ENCODE measurements around the gene LDB2. TPM values are rescaled to one million over a fixed set of nuclear protein-coding genes. Genes with fewer than 3 reads are reported as not detected.

LDB2 gene
- total RNA-seq, 1 donor from 2014 or later, result 3.1 TPM

DNA sequence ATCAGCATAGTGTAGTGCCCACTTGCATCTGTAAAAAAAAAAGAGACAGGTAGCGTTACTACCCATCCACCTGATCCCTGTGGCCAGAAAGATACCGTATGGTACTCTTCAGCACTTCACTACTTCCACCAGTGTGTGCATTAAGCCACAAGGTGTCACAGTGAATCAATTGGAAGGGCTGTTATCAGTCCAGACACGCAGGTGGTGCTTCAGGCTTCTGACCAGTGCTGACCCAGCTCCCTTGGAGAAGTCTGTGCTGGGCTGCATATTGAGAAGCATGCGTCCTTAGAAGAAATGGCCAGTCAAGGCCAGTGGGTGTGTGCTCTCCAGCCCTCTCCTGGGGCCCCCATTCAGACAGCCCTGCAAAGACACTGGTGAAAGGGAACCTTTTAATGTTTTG is 10.6 kb downstream of the LDB2 start:
- H3K4me3 Mint-ChIP-seq (ENCODE audit: unreplicated experiment), result no peak overlapping the region
- DNase-seq, result no peak
- H3K36me3 Mint-ChIP-seq (ENCODE audit: unreplicated experiment), result no peaks in the 10 kb centered on the region
- H3K9me3 Mint-ChIP-seq (ENCODE audit: unreplicated experiment), result no peaks in the 10 kb centered on the region
- H3K4me1 Mint-ChIP-seq (ENCODE audit: low read depth, unreplicated experiment), result peaks cover 3% of the 10 kb centered on the region
- H3K27me3 Mint-ChIP-seq (ENCODE audit: unreplicated experiment), result no peaks in the 10 kb centered on the region
- TF ChIP-seq CTCF (IDR thresholded peaks at IDR 0.05; ENCODE audit: partially characterized antibody, unreplicated experiment), result no peak
- H3K27ac Mint-ChIP-seq (ENCODE audit: unreplicated experiment), result no peak overlapping the region

- H3K36me3 Mint-ChIP-seq (ENCODE audit: unreplicated experiment), result no peaks in the 10 kb centered on the region
- H3K27ac Mint-ChIP-seq (ENCODE audit: unreplicated experiment), result no peak overlapping the region
- H3K4me3 Mint-ChIP-seq (ENCODE audit: unreplicated experiment), result no peak overlapping the region
- no peaks in the 10 kb centered on the region for H3K27me3 Mint-ChIP-seq (ENCODE audit: unreplicated experiment)
- TF ChIP-seq CTCF (IDR thresholded peaks at IDR 0.05; ENCODE audit: partially characterized antibody, unreplicated experiment), result peak; percentile 37
- H3K4me1 Mint-ChIP-seq (ENCODE audit: low read depth, unreplicated experiment), result peaks cover 2% of the 10 kb centered on the region
- H3K9me3 Mint-ChIP-seq (ENCODE audit: unreplicated experiment), result no peaks in the 10 kb centered on the region
- DNase-seq, result no peak
These were observed 13.6 kb downstream of the LDB2 start for GRCh38 chr4:16884673-16885460.

DNA sequence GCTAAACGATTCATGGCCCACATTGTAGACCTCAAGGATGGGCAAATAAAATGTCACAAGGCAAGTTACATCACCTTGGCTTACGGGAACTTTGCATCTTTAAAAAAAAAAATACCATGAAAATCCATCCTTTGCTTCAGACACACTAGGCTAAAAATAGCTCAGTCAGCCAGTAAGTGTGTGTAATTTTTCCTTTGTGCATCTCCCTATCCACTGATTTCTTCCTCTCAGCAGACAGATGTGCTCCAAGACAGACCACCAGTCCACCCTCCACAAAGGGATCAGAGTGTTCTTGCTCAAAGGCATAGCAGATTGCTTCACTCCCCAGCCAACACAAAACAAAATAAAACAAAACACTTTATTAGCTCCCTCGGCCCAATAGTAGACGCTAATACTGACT is 14.6 kb downstream of the LDB2 start:
- peaks cover 2% of the 10 kb centered on the region for H3K4me1 Mint-ChIP-seq (ENCODE audit: low read depth, unreplicated experiment)
- no peak for DNase-seq
- H3K4me3 Mint-ChIP-seq (ENCODE audit: unreplicated experiment), result no peak overlapping the region
- TF ChIP-seq CTCF (IDR thresholded peaks at IDR 0.05; ENCODE audit: partially characterized antibody, unreplicated experiment), result no peak
- H3K27ac Mint-ChIP-seq (ENCODE audit: unreplicated experiment), result no peak overlapping the region
- no peaks in the 10 kb centered on the region for H3K36me3 Mint-ChIP-seq (ENCODE audit: unreplicated experiment)
- H3K27me3 Mint-ChIP-seq (ENCODE audit: unreplicated experiment), result no peaks in the 10 kb centered on the region
- no peaks in the 10 kb centered on the region for H3K9me3 Mint-ChIP-seq (ENCODE audit: unreplicated experiment)

- Mint-ChIP-seq H3K9me3 (ENCODE audit: unreplicated experiment) (no peaks in the 10 kb centered on the region), H3K4me3 (ENCODE audit: unreplicated experiment) (no peak overlapping the region), H3K36me3 (ENCODE audit: unreplicated experiment) (no peaks in the 10 kb centered on the region), H3K27ac (ENCODE audit: unreplicated experiment) (no peak overlapping the region), H3K27me3 (ENCODE audit: unreplicated experiment) (no peaks in the 10 kb centered on the region), H3K4me1 (ENCODE audit: low read depth, unreplicated experiment) (peaks cover 2% of the 10 kb centered on the region)
- TF ChIP-seq CTCF (IDR thresholded peaks at IDR 0.05; ENCODE audit: partially characterized antibody, unreplicated experiment), result no peak
- DNase-seq, result no peak
These were observed 17.1 kb downstream of the LDB2 start for GRCh38 chr4:16881151-16881884.

- no peak for TF ChIP-seq CTCF (IDR thresholded peaks at IDR 0.05; ENCODE audit: partially characterized antibody, unreplicated experiment)
- Mint-ChIP-seq H3K27ac (ENCODE audit: unreplicated experiment) (no peak overlapping the region), H3K4me3 (ENCODE audit: unreplicated experiment) (no peak overlapping the region), H3K36me3 (ENCODE audit: unreplicated experiment) (no peaks in the 10 kb centered on the region), H3K4me1 (ENCODE audit: low read depth, unreplicated experiment) (peaks cover 6% of the 10 kb centered on the region), H3K9me3 (ENCODE audit: unreplicated experiment) (no peaks in the 10 kb centered on the region), H3K27me3 (ENCODE audit: unreplicated experiment) (no peaks in the 10 kb centered on the region)
- peak; percentile 35 for DNase-seq
These were observed 23.0 kb downstream of the LDB2 start for GRCh38 chr4:16875487-16875886.

All from glutamatergic neuron (in vitro differentiated cells).